Upper lobe of left lung (tissue), 6 donors: Measurements from ENCODE around the gene GSK3A. TPM values are rescaled to one million over a fixed set of nuclear protein-coding genes. Genes with fewer than 3 reads are reported as not detected.

Experiments
- ATAC-seq, 2 donors: fragments of 200-7000 bp; cut with Tn5 transposase; one replicate each; pipeline ENCODE4 v1.9.1; 2022; ENCODE audit warnings: mild to moderate bottlenecking in 2 of 2, moderate library complexity in 2 of 2; ENCODE audit not compliant: low FRiP score in 2 of 2
- DNase-seq, 2 donors: peaks; one replicate each; pipeline ENCODE4 v3.0.0-alpha.2; 2019 to 2020
- H3K27ac ChIP-seq, 4 donors: fragments of 200-600 bp; sonication (generic); one replicate each; pipeline ENCODE4 v1.5.1; 2016 to 2019
- H3K27me3 ChIP-seq, 4 donors: fragments of 200-600 bp; sonication (generic); one replicate each; pipeline ENCODE4 v1.5.1; 2017 to 2019
- H3K36me3 ChIP-seq, 4 donors: fragments of 200-600 bp; sonication (generic); one replicate each; pipeline ENCODE4 v1.5.1; 2016 to 2019
- H3K4me1 ChIP-seq, 4 donors: fragments of 200-600 bp; sonication (generic); one replicate each; pipeline ENCODE4 v1.5.1; 2018 to 2019
- H3K4me3 ChIP-seq, 4 donors: fragments of 200-600 bp; sonication (generic); one replicate each; pipeline ENCODE4 v1.5.1; 2017 to 2019; ENCODE audit warnings: mild to moderate bottlenecking in 2 of 4, moderate library complexity in 1 of 4
- H3K9me3 ChIP-seq, 4 donors: fragments of 200-600 bp; sonication (generic); one replicate each; pipeline ENCODE4 v1.5.1; 2018 to 2019
- CTCF ChIP-seq, 6 experiments: fragments of 450-650 bp in 4 of 6; fragments of 200-600 bp in 2 of 6; sonication (generic) in 2 of 6; IDR thresholded peaks; one replicate each; pipeline ENCODE4 v1.5.1; 2016 to 2019; ENCODE audit warnings: antibody characterized with exemption in 6 of 6
- EP300 ChIP-seq, 4 donors: sonication (generic); formaldehyde crosslinking; IDR thresholded peaks; one replicate each; pipeline ENCODE4 v1.5.1; 2017; ENCODE audit warnings: antibody characterized with exemption in 4 of 4, control low read depth in 2 of 4
- POLR2A ChIP-seq, 4 donors: fragments of 450-650 bp; IDR thresholded peaks; one replicate each; pipeline ENCODE4 v1.5.1; 2016 to 2017; ENCODE audit warnings: antibody characterized with exemption in 4 of 4, mild to moderate bottlenecking in 2 of 4
- POLR2AphosphoS5 ChIP-seq, 2 donors: sonication (generic); formaldehyde crosslinking; IDR thresholded peaks; one replicate each; pipeline ENCODE4 v1.5.1; 2017; ENCODE audit warnings: antibody characterized with exemption in 2 of 2
- WGBS, 2 donors: methylation state at CpG; one replicate each; pipeline ENCODE4 v1.1.5; 2017 to 2018; 5-methylcytosine and 5-hydroxymethylcytosine counted together
- total RNA-seq, 6 donors: library from RNA; depleted of rRNA in 4 of 6; stranded (reverse); fragments of >200 nt in 4 of 6; gene quantifications; one replicate each; pipeline versions ENCODE4 v1.1.0 to v1.2.1, GENCODE V29; 2016 to 2021
- donor health status: DM: no; HTN: no; CAD: no; lungs with moderate emphysema.
- donor health status: DM: no; HTN: yes; CAD: no; lungs with severe emphysema.

Gene GSK3A
- total RNA-seq, 6 donors from 2014 or later = 33.2 to 46.9 (median 39.1) TPM

GRCh38 chr19:42289556-42290041 is 47.2 kb upstream of the GSK3A start:
- peaks cover 27 to 79% (median 77%) of the 10 kb centered on the region in 4 donors for H3K36me3 ChIP-seq
- H3K4me1 ChIP-seq = peaks cover 15 to 23% (median 20%) of the 10 kb centered on the region in 4 donors
- H3K9me3 ChIP-seq = no peaks in the 10 kb centered on the region
- no peak for TF ChIP-seq EP300 (IDR thresholded peaks at IDR 0.05)
- TF ChIP-seq POLR2A (IDR thresholded peaks at IDR 0.05) = no peak
- no peak for TF ChIP-seq POLR2AphosphoS5 (IDR thresholded peaks at IDR 0.05)
- no peak for TF ChIP-seq CTCF (IDR thresholded peaks at IDR 0.05)
- ATAC-seq (no peak), DNase-seq (no peak)
- WGBS, 2 donors = 87 to 90% methylated on average over 7 to 8 of the region's 8 CpGs
- no peak overlapping the region for H3K27ac ChIP-seq
- no peaks in the 10 kb centered on the region for H3K27me3 ChIP-seq
- no peak overlapping the region for H3K4me3 ChIP-seq

DNA sequence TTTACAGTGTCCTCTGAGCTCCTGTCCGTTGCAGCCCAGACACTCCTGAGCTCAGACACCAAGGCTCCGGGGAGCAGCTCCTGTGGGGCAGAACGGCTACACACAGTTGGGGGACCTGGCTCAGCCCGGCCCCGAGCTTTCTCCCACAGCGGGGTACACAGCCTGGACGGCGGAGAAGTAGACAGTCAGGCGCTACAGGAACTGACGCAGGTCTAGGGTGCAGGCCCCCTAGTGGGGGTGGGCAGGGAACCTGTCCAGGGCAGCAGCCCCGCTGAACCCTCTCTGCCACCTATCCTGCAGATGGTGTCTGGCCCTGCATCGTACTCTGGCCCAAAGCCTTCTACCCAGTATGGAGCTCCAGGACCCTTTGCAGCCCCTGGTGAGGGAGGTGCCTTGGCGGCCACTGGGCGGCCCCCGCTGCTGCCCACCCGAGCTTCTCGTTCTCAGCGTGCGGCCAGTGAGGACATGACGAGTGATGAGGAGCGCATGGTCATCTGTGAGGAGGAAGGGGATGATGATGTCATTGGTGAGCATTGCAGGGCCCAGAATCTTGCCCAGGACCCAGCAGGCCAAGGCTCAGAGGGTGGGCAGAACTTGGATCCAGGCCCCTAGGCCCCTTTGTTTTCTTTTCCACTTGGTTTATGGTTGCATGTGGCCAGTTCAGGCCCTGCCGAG is 46.6 kb upstream of the GSK3A start:
- 94 to 97% methylated on average over 11 to 22 of the region's 22 CpGs for WGBS, 2 donors
- TF ChIP-seq EP300 (IDR thresholded peaks at IDR 0.05) = no peak
- no peak for TF ChIP-seq POLR2AphosphoS5 (IDR thresholded peaks at IDR 0.05)
- no peak for TF ChIP-seq CTCF (IDR thresholded peaks at IDR 0.05)
- no peak for TF ChIP-seq POLR2A (IDR thresholded peaks at IDR 0.05)
- ATAC-seq (no peak), DNase-seq (peak in 1 of 2 donors; percentile 77)
- H3K4me1 ChIP-seq = peaks cover 15 to 25% (median 21%) of the 10 kb centered on the region in 4 donors
- H3K9me3 ChIP-seq = no peaks in the 10 kb centered on the region
- H3K4me3 ChIP-seq = no peak overlapping the region
- H3K36me3 ChIP-seq = peaks cover 25 to 74% (median 71%) of the 10 kb centered on the region in 4 donors
- no peak overlapping the region for H3K27ac ChIP-seq
- no peaks in the 10 kb centered on the region for H3K27me3 ChIP-seq

DNA sequence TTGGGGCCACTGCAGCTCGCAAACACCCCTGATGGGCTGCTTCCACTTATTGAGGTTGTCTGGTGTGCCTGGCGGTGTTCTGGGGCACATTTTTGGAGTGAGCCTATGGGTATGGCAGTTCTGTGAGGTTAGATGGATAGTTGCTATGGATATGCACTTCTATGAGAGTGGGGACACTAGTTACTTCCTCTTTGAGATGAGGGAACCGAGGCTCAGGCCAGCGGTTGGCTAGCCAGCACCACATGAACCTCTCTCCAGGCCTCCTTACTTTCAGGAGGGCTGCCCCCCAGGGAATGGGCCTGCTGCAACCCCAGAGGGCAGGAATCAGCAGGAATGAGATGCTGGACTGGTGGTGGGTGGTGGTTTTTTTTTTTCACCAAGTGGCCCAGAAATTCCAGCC is 46.0 kb upstream of the GSK3A start:
- Histone ChIP-seq H3K36me3 (peaks cover 25 to 67% (median 65%) of the 10 kb centered on the region in 4 donors), H3K4me3 (no peak overlapping the region), H3K4me1 (peaks cover 16 to 26% (median 23%) of the 10 kb centered on the region in 4 donors), H3K27ac (no peak overlapping the region), H3K27me3 (no peaks in the 10 kb centered on the region), H3K9me3 (no peaks in the 10 kb centered on the region)
- 72 to 77% methylated on average over 4 of the region's 4 CpGs for WGBS, 2 donors
- TF ChIP-seq CTCF (IDR thresholded peaks at IDR 0.05) (no peak), EP300 (IDR thresholded peaks at IDR 0.05) (no peak), POLR2AphosphoS5 (IDR thresholded peaks at IDR 0.05) (no peak), POLR2A (IDR thresholded peaks at IDR 0.05) (no peak)
- no peak for ATAC-seq
- DNase-seq = no peak

- DNase-seq (no peak), ATAC-seq (no peak)
- Histone ChIP-seq H3K9me3 (no peaks in the 10 kb centered on the region), H3K4me3 (no peak overlapping the region), H3K36me3 (peaks cover 24 to 61% (median 59%) of the 10 kb centered on the region in 4 donors), H3K4me1 (peaks cover 22 to 32% (median 29%) of the 10 kb centered on the region in 4 donors), H3K27me3 (no peaks in the 10 kb centered on the region), H3K27ac (no peak overlapping the region)
- 89% methylated on average over 3 to 10 of the region's 10 CpGs for WGBS, 2 donors
- TF ChIP-seq CTCF (IDR thresholded peaks at IDR 0.05) (no peak), POLR2AphosphoS5 (IDR thresholded peaks at IDR 0.05) (no peak), EP300 (IDR thresholded peaks at IDR 0.05) (no peak), POLR2A (IDR thresholded peaks at IDR 0.05) (no peak)
Measured at GRCh38 chr19:42287827-42288107, 45.4 kb upstream of the GSK3A start.
